Astrocyte of the spinal cord (primary cell): ENCODE measurements around the gene CDK6.
A peak's percentile ranks its signal among the peaks of the same experiment; 100 is the strongest.

ENCODE experiments used
- DNase-seq: peaks from one replicate; pipeline ENCODE4 v3.0.0; 2011; ENCODE audit warnings: low read depth, low spot score
- H3K4me3 ChIP-seq: 2 replicates; pipeline ENCODE4 v1.5.1; 2011; ENCODE audit warnings: low read depth, mild to moderate bottlenecking, low read length, moderate library complexity
- CTCF ChIP-seq: IDR thresholded peaks from 2 replicates; pipeline ENCODE4 v1.5.1; 2012; ENCODE audit warnings: low read depth, mild to moderate bottlenecking, low read length, inconsistent platforms
- in situ Hi-C: cut with HindIII; loops from 2 replicates; pipeline ENCODE4 v1.10.0; 2017; ENCODE audit warnings: low sequenced_read_pairs

Gene CDK6

GRCh38 chr7:92681633-92682032 lies 154.7 kb downstream of the CDK6 start:
- no peak overlapping the region for H3K4me3 ChIP-seq
- DNase-seq, result no peak
- no peak for TF ChIP-seq CTCF
- in situ Hi-C loops, result no loop called here

DNA sequence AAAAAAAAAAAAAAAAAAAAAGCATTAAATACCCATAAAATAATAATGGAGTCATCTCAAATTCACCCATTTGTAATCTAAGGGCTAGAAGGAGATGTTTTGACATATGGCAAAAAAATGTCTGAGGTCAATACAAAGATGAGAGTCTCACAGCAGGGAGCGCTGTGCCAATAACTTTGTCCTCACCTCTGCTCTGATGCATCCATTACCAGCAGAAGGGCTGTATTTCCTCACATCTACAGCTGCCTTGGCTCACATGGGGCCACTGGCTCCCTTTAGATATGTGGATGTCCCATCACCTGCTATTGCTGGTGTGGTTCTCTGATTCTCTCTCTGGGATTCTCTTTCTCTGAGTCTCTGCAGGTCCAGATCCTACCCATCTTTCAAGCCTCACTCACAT lies 155.9 kb downstream of the CDK6 start:
- in situ Hi-C loops, result no loop called here
- H3K4me3 ChIP-seq, result no peak overlapping the region
- peak; percentile 38 for DNase-seq
- TF ChIP-seq CTCF, result no peak

- DNase-seq, result no peak
- in situ Hi-C loops, result no loop called here
- no peak overlapping the region for H3K4me3 ChIP-seq
- no peak for TF ChIP-seq CTCF
Measured at GRCh38 chr7:92678291-92678920, 158.0 kb downstream of the CDK6 start.

- in situ Hi-C loops, result no loop called here
- no peak for TF ChIP-seq CTCF
- no peak for DNase-seq
- no peak overlapping the region for H3K4me3 ChIP-seq
Measured at GRCh38 chr7:92674379-92674778, 162.0 kb downstream of the CDK6 start.

GRCh38 chr7:92671505-92672169 lies 164.7 kb downstream of the CDK6 start:
- in situ Hi-C loops, result no loop called here
- TF ChIP-seq CTCF, result no peak
- H3K4me3 ChIP-seq, result no peak overlapping the region
- no peak for DNase-seq

DNA sequence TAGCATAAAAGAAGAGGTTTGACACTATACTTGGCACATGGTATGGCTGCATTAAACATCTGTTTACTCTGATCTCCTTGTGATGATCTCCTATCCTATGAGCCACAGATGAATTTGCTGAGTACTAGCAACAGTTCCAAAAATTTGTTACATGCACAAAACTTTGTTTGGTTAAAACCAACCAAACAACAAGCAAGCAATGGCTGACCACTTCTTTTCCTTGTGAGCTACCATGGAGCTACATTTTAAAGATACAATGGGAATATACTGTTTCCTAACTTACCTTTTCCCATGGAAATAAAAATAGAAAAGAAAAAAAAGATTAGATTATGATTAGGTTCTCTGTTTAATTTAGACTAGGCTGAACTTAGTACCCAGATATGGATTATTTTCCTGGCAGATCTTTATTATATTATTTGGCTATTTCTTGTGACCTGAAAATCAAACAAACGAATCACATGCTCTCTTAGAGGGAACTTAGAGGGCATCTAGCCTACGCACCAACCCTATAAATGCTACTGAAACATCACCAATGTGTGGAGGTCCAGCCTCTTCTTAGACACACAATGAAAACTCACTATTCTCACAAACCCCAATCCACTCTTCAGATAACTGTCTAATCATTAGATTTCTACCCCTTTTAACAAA lies 166.0 kb downstream of the CDK6 start:
- H3K4me3 ChIP-seq, result no peak overlapping the region
- in situ Hi-C loops, result no loop called here
- DNase-seq, result no peak
- TF ChIP-seq CTCF, result no peak
